Pancreas (tissue), 10 donors: ENCODE results near the gene MPEG1. TPM values are rescaled to one million over a fixed set of nuclear protein-coding genes. Genes with fewer than 3 reads are reported as not detected.

Source experiments
- ATAC-seq, 4 donors: fragments of 200-7000 bp; cut with Tn5 transposase; one replicate each; pipeline versions ENCODE4 v1.8.0 to v1.9.1; 2020; ENCODE audit warnings: mild to moderate bottlenecking in 4 of 4, moderate library complexity in 4 of 4
- DNase-seq, 6 donors: peaks; one replicate each; pipeline ENCODE4 v3.0.0-alpha.2; 2020
- FAIRE-seq: peaks from 2 replicates; lab custom pipeline; 2012; peaks lifted over from hg19 to GRCh38; lab: Jason Lieb, UNC
- H3K27ac ChIP-seq, 4 donors: fragments of 200-600 bp; sonication (generic); 1 replicate in 3 of 4; 2 replicates in 1 of 4; pipeline versions ENCODE4 v1.5.0 to v1.8.0; 2020
- H3K27me3 ChIP-seq, 4 donors: fragments of 200-600 bp; one replicate each; pipeline ENCODE4 v1.8.0; 2021
- H3K36me3 ChIP-seq, 3 donors: fragments of 200-600 bp; sonication (generic) in 1 of 3; one replicate each; pipeline versions ENCODE4 v1.5.0 to v1.8.0; 2020 to 2021
- H3K4me1 ChIP-seq, 3 donors: fragments of 200-600 bp; one replicate each; pipeline ENCODE4 v1.8.0; 2021
- H3K4me3 ChIP-seq, 4 donors: fragments of 200-600 bp; sonication (generic) in 2 of 4; one replicate each; pipeline versions ENCODE4 v1.5.0 to v1.8.0; 2020 to 2021
- H3K9me3 ChIP-seq, 4 donors: fragments of 200-600 bp; one replicate each; pipeline ENCODE4 v1.8.0; 2021
- WGBS, 2 donors: extraction: QIAGEN DNeasy Blood & Tissue Kit; methylation state at CpG; one replicate each; pipeline ENCODE4 v1.1.7; 2013; 5-methylcytosine and 5-hydroxymethylcytosine counted together
- intact Hi-C, 3 donors: fragments of 100-400 bp; cut with DNase I; formaldehyde crosslinking; loops; one replicate each; pipeline versions ENCODE4 v1.11.1 to v1.14.2; 2022
- polyA plus RNA-seq, 2 donors: library from polyadenylated mRNA; stranded (reverse); fragments of 200-250 nt; gene quantifications; one replicate each; pipeline ENCODE4 v1.2.3, GENCODE V29; 2013
- total RNA-seq, 6 donors: library from RNA; stranded (reverse); fragmentation: NEBNext Ultra II Directional in 4 of 6; extraction: Animal tissue kit (Norgen Biotek cat#: 25700) in 4 of 6; gene quantifications; one replicate each; pipeline versions ENCODE4 v1.2.1 to v1.2.4, GENCODE V29; 2021 to 2023
- TF ChIP-seq, protein P1 (sequence below), 4 donors: fragments of 200-600 bp; sonication (generic) in 3 of 4; IDR thresholded peaks; one replicate each; pipeline versions ENCODE4 v1.5.0 to v1.8.0; 2021; ENCODE audit warnings: antibody characterized with exemption in 4 of 4
- donor health status: healthy with polysubstance abuse.
- donor health status: DM: no; HTN: no; CAD: no; lungs with moderate emphysema.
- donor health status: DM: no; HTN: no; CAD: no.
- donor health status: control.
- donor health status: control.
- donor health status: Bipolar disorder and iron deficiency.
- donor health status: DM: yes; HTN: yes; CAD: no.
- donor health status: DM: no; HTN: no; CAD: no.
- donor health status: DM: no; HTN: no; CAD: no.
- donor health status: DM: yes; HTN: yes; CAD: no.

Gene MPEG1
- total and polyA plus RNA-seq, 8 donors, result 0.51 to 7.1 (median 1.2) TPM

GRCh38 chr11:59195586-59195985 lies 17.1 kb downstream of the MPEG1 start:
- 40 to 56% methylated on average over 4 of the region's 4 CpGs for WGBS, 2 donors
- H3K27me3 ChIP-seq, result no peaks in the 10 kb centered on the region
- H3K9me3 ChIP-seq, result no peaks in the 10 kb centered on the region
- ATAC-seq (no peak), FAIRE-seq (no peak), DNase-seq (no peak)
- H3K27ac ChIP-seq, result no peak overlapping the region
- H3K36me3 ChIP-seq, result peaks cover 0 to 13% (median 0%) of the 10 kb centered on the region in 3 donors
- H3K4me1 ChIP-seq, result no peaks in the 10 kb centered on the region
- TF ChIP-seq, protein P1, sequence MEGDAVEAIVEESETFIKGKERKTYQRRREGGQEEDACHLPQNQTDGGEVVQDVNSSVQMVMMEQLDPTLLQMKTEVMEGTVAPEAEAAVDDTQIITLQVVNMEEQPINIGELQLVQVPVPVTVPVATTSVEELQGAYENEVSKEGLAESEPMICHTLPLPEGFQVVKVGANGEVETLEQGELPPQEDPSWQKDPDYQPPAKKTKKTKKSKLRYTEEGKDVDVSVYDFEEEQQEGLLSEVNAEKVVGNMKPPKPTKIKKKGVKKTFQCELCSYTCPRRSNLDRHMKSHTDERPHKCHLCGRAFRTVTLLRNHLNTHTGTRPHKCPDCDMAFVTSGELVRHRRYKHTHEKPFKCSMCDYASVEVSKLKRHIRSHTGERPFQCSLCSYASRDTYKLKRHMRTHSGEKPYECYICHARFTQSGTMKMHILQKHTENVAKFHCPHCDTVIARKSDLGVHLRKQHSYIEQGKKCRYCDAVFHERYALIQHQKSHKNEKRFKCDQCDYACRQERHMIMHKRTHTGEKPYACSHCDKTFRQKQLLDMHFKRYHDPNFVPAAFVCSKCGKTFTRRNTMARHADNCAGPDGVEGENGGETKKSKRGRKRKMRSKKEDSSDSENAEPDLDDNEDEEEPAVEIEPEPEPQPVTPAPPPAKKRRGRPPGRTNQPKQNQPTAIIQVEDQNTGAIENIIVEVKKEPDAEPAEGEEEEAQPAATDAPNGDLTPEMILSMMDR (IDR thresholded peaks at IDR 0.05), result no peak
- intact Hi-C loops, result no loop called here
- no peak overlapping the region for H3K4me3 ChIP-seq

- H3K27me3 ChIP-seq, result no peaks in the 10 kb centered on the region
- FAIRE-seq (no peak), ATAC-seq (no peak), DNase-seq (no peak)
- H3K4me3 ChIP-seq, result no peak overlapping the region
- H3K27ac ChIP-seq, result no peak overlapping the region
- 89 to 94% methylated on average over 10 of the region's 10 CpGs for WGBS, 2 donors
- intact Hi-C loops, result no loop called here
- H3K4me1 ChIP-seq, result no peaks in the 10 kb centered on the region
- H3K36me3 ChIP-seq, result peaks cover 0 to 4% (median 0%) of the 10 kb centered on the region in 3 donors
- no peaks in the 10 kb centered on the region for H3K9me3 ChIP-seq
- TF ChIP-seq, protein P1 (IDR thresholded peaks at IDR 0.05), result no peak
Observed at GRCh38 chr11:59193587-59194130, 19.1 kb downstream of the MPEG1 start.

- ATAC-seq (no peak), FAIRE-seq (no peak), DNase-seq (no peak)
- WGBS, 2 donors, result 81 to 83% methylated on average over 4 of the region's 4 CpGs
- H3K9me3 ChIP-seq, result no peaks in the 10 kb centered on the region
- no peaks in the 10 kb centered on the region for H3K27me3 ChIP-seq
- intact Hi-C loops, result no loop called here
- no peak overlapping the region for H3K4me3 ChIP-seq
- TF ChIP-seq, protein P1 (IDR thresholded peaks at IDR 0.05), result no peak
- peaks cover 0 to 4% (median 0%) of the 10 kb centered on the region in 3 donors for H3K36me3 ChIP-seq
- H3K4me1 ChIP-seq, result peaks cover 0 to 2% (median 0%) of the 10 kb centered on the region in 3 donors
- H3K27ac ChIP-seq, result no peak overlapping the region
Observed at GRCh38 chr11:59192446-59193020, 20.2 kb downstream of the MPEG1 start.

GRCh38 chr11:59191890-59192289 lies 20.8 kb downstream of the MPEG1 start:
- ATAC-seq (no peak), DNase-seq (no peak), FAIRE-seq (no peak)
- peaks cover 0 to 4% (median 0%) of the 10 kb centered on the region in 3 donors for H3K36me3 ChIP-seq
- no peak overlapping the region for H3K4me3 ChIP-seq
- H3K9me3 ChIP-seq, result no peaks in the 10 kb centered on the region
- WGBS, 2 donors, result 77 to 81% methylated on average over 8 of the region's 8 CpGs
- TF ChIP-seq, protein P1 (IDR thresholded peaks at IDR 0.05), result no peak
- intact Hi-C loops, result no loop called here
- H3K27me3 ChIP-seq, result no peaks in the 10 kb centered on the region
- H3K27ac ChIP-seq, result no peak overlapping the region
- H3K4me1 ChIP-seq, result peaks cover 0 to 8% (median 0%) of the 10 kb centered on the region in 3 donors

- Histone ChIP-seq H3K36me3 (peaks cover 0 to 4% (median 0%) of the 10 kb centered on the region in 3 donors), H3K27ac (no peak overlapping the region), H3K4me3 (no peak overlapping the region), H3K4me1 (peaks cover 0 to 14% (median 0%) of the 10 kb centered on the region in 3 donors), H3K9me3 (no peaks in the 10 kb centered on the region), H3K27me3 (no peaks in the 10 kb centered on the region)
- 76 to 87% methylated on average over 4 of the region's 4 CpGs for WGBS, 2 donors
- ATAC-seq (no peak), DNase-seq (no peak), FAIRE-seq (no peak)
- intact Hi-C loops, result no loop called here
- TF ChIP-seq, protein P1 (IDR thresholded peaks at IDR 0.05), result no peak
Observed at GRCh38 chr11:59191095-59191494, 21.6 kb downstream of the MPEG1 start.
